Astrocyte of the cerebellum (primary cell): Measurements from ENCODE around the gene INSYN2B.

Experiments used
- DNase-seq: peaks from one replicate; pipeline ENCODE4 v3.0.0-alpha.2; 2011; ENCODE audit warnings: low read depth
- H3K4me3 ChIP-seq: 2 replicates; pipeline ENCODE4 v1.5.1; 2011; ENCODE audit warnings: mild to moderate bottlenecking, low read depth, low read length, moderate library complexity
- CTCF ChIP-seq: IDR thresholded peaks from 2 replicates; pipeline ENCODE4 v1.5.1; 2012; ENCODE audit warnings: low read length, low read depth, moderate library complexity, mild to moderate bottlenecking; ENCODE audit errors: missing control alignments
- in situ Hi-C: cut with HindIII; loops from 2 replicates; pipeline ENCODE4 v1.10.0; 2017; ENCODE audit warnings: low sequenced_read_pairs

Gene INSYN2B

GRCh38 chr5:169850409-169850808, 129.9 kb downstream of the INSYN2B start:
- no peak for DNase-seq
- no peak for TF ChIP-seq CTCF
- in situ Hi-C loops: no loop called here
- H3K4me3 ChIP-seq: no peak overlapping the region

GRCh38 chr5:169848792-169849191, 131.5 kb downstream of the INSYN2B start:
- no peak for DNase-seq
- in situ Hi-C loops: no loop called here
- H3K4me3 ChIP-seq: no peak overlapping the region
- TF ChIP-seq CTCF: no peak

- in situ Hi-C loops: no loop called here
- TF ChIP-seq CTCF: no peak
- DNase-seq: no peak
These were observed 132.0 kb downstream of the INSYN2B start for GRCh38 chr5:169848271-169848670.

GRCh38 chr5:169847519-169847918, 132.8 kb downstream of the INSYN2B start:
- no peak for DNase-seq
- in situ Hi-C loops: no loop called here
- no peak overlapping the region for H3K4me3 ChIP-seq
- no peak for TF ChIP-seq CTCF

More at GRCh38 chr5:169848271-169848670, 132.0 kb downstream of the INSYN2B start:
- H3K4me3 ChIP-seq: no peak overlapping the region

GRCh38 chr5:169842699-169843098, 137.6 kb downstream of the INSYN2B start:
- no peak for TF ChIP-seq CTCF
- DNase-seq: no peak
- in situ Hi-C loops: no loop called here
- no peak overlapping the region for H3K4me3 ChIP-seq

- TF ChIP-seq CTCF: no peak
- in situ Hi-C loops: no loop called here
- DNase-seq: no peak
- H3K4me3 ChIP-seq: no peak overlapping the region
These were observed 139.9 kb downstream of the INSYN2B start for GRCh38 chr5:169840405-169840804.

GRCh38 chr5:169838688-169839087, 141.6 kb downstream of the INSYN2B start:
- no peak for TF ChIP-seq CTCF
- DNase-seq: no peak
- in situ Hi-C loops: no loop called here
- no peak overlapping the region for H3K4me3 ChIP-seq
